Activated CD4-positive, alpha-beta memory T cell treated with anti-CD3 and anti-CD28 coated beads, Interleukin-2, amount 10 ng/mL, durations not matched to agents 7 days and 5 days (primary cell): ENCODE results near the gene RIPPLY2. TPM values are rescaled to one million over a fixed set of nuclear protein-coding genes. Genes with fewer than 3 reads are reported as not detected.
A peak's percentile ranks its signal among the peaks of the same experiment; 100 is the strongest.

ENCODE experiments used
- CTCF ChIA-PET: fragments of 350-600 bp; sonication (Branson Sonifier 250); formaldehyde crosslinking; loops from one replicate; lab custom pipeline; 2021; ENCODE audit warnings: antibody characterized with exemption, inconsistent platforms; lab: Charles Lee
- POLR2A ChIA-PET: fragments of 350-600 bp; sonication (Branson Sonifier 250); formaldehyde crosslinking; loops from one replicate; lab custom pipeline; 2021; ENCODE audit warnings: antibody characterized with exemption; lab: Charles Lee
- DNase-seq: peaks from one replicate; pipeline ENCODE4 v3.0.0-alpha.2; 2020
- H3K27ac Mint-ChIP-seq: one replicate; pipeline ENCODE4 v1.8.0; 2021; ENCODE audit warnings: mild to moderate bottlenecking, mixed read lengths
- H3K27me3 Mint-ChIP-seq: one replicate; pipeline ENCODE4 v1.8.0; 2021; ENCODE audit warnings: mixed read lengths
- H3K36me3 Mint-ChIP-seq: one replicate; pipeline ENCODE4 v1.8.0; 2021; ENCODE audit warnings: low read depth, mixed read lengths
- H3K4me1 Mint-ChIP-seq: one replicate; pipeline ENCODE4 v1.8.0; 2021; ENCODE audit warnings: mixed read lengths
- H3K4me3 Mint-ChIP-seq: one replicate; pipeline ENCODE4 v1.8.0; 2021; ENCODE audit warnings: mild to moderate bottlenecking, mixed read lengths
- H3K9me3 Mint-ChIP-seq: one replicate; pipeline ENCODE4 v1.8.0; 2021; ENCODE audit warnings: mixed read lengths
- total RNA-seq, 2 experiments: library from RNA; stranded (reverse); gene quantifications; one replicate each; pipeline ENCODE4 v1.2.3, GENCODE V29; 2021

The RIPPLY2 gene
- total RNA-seq, 2 experiments from 2014 or later: not detected

DNA sequence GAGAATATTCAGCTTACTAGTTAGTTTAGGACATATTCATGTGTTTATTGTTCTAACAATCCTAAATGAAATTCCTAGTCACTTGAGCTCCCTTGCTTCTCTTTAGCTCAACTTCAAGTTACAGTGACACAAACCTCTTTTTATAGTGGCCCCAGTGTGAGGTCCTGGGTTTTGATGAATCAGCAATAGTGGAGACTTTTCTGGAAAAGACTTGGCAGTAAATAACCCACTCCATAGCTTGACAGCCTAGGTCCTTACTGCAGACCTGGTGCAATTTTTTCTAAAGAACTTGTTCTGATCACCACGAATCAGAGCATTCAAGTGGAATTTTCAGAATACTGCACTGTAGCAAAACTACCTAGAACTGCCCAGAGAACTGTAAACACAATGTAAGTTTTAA, 6.9 kb upstream of the RIPPLY2 start:
- ChIA-PET POLR2A (no interaction called here), CTCF (no interaction called here)
- Mint-ChIP-seq H3K4me1 (no peaks in the 10 kb centered on the region), H3K27me3 (peaks cover 30% of the 10 kb centered on the region), H3K27ac (no peak overlapping the region), H3K36me3 (no peaks in the 10 kb centered on the region), H3K4me3 (no peak overlapping the region), H3K9me3 (no peaks in the 10 kb centered on the region)
- no peak for DNase-seq

DNA sequence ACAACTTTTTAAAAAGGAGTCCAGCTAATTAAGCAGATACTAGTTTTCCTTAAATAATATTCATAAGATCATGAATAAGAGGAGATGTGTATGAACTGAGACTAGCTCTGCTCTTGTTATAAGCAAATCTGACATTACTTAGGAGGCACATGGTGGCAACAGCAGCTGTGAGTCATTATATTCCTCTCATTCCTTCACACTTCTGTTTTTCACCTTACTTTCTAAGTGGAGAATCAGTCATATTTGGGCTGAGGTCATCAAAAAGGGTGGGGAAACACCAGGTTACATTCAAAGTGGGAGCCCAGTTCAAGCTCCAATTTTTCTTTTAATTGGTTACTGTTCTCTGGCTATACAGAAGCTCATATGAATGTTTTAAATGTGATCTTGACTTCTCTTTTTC, 6.0 kb upstream of the RIPPLY2 start:
- Mint-ChIP-seq H3K4me1 (no peaks in the 10 kb centered on the region), H3K9me3 (no peaks in the 10 kb centered on the region), H3K27ac (no peak overlapping the region), H3K4me3 (no peak overlapping the region), H3K27me3 (peaks cover 35% of the 10 kb centered on the region), H3K36me3 (no peaks in the 10 kb centered on the region)
- ChIA-PET CTCF (interaction anchor here (1.1 kb wide), 1 partner anchor 13 kb away, joined by 4 read pairs; no protein-coding TSS in a partner anchor), POLR2A (no interaction called here)
- DNase-seq: no peak

DNA sequence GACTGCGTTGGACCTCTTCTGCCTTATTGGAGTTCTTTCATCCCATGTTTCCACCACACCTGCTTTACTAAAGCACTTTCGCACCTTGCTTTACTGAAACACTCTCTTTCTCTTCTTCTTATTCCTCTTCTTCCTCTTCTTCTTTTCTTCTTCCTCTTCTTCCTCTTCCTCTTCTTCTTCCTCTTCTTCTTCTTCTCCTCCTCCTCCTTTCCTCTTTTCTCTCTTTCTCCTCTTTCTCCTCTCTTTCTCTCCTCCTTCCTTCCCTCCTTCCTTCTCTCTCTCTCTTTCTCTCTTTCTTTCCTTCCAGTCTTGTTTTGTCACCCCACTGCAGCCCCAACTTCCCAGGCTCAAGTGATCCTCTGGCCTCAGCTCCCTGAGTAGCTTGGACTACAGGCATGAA, 4.0 kb upstream of the RIPPLY2 start:
- CTCF ChIA-PET: no interaction called here
- Mint-ChIP-seq H3K4me3 (no peak overlapping the region), H3K27ac (no peak overlapping the region)

DNA sequence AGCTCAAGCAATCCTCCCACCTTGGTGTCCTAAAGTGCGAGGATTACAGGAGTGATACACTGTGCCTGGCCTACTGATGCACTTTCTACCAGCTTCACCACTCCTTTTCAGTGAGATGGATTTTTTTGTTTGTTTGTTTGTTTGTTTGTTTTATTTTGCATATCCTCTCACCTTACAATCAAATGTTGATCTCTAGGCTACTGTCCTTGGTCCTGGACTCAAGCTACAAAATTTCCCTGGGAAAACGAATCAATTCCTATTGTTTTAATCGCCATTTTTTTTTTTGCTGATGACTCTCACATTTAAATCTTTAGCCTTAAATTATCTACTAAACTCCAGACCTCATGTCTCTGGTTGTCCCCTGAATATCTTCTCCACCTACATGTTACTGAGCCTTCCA, 3.5 kb upstream of the RIPPLY2 start:
- DNase-seq: no peak
- Mint-ChIP-seq H3K4me3 (no peak overlapping the region), H3K36me3 (no peaks in the 10 kb centered on the region), H3K27ac (no peak overlapping the region), H3K4me1 (peaks cover 8% of the 10 kb centered on the region), H3K27me3 (peaks cover 54% of the 10 kb centered on the region), H3K9me3 (no peaks in the 10 kb centered on the region)
- POLR2A ChIA-PET: no interaction called here
- CTCF ChIA-PET: no interaction called here

More for the DNA sequence above, 4.0 kb upstream of the RIPPLY2 start:
- H3K27me3 Mint-ChIP-seq: peaks cover 49% of the 10 kb centered on the region
- peaks cover 5% of the 10 kb centered on the region for H3K4me1 Mint-ChIP-seq
- H3K9me3 Mint-ChIP-seq: no peaks in the 10 kb centered on the region
- POLR2A ChIA-PET: no interaction called here
- no peak for DNase-seq
- H3K36me3 Mint-ChIP-seq: no peaks in the 10 kb centered on the region

DNA sequence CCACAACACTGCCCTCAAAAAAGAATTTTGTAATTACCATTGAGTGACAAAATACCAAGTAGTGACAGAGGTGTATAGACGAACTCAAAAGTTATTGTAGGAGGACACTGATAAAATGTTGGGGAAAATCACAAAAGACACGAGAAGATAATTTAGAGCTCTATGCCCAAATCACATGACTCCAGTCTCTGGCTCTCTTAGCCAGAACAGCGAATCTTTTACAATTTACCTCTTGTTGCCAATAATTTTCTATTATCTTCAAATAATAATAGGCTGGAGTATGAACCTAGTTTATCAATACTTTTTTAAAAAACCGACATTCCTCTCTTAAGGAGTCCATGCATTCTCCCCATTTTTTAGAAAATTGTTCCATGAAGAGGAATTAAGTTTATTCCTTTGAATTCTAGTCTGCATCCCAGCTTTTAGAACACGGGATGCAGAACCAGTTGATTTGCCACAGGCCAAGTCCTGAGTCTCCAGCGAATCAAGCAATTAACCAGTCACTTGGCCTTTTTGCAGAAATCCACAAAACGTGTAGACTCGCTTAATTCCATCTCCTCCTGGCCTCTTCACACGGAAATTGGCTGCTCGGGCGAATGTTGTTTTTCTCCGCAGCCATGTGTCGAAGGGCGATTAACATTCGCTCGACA, 507 bp upstream of the RIPPLY2 start:
- Mint-ChIP-seq H3K4me3 (peak overlapping the region; percentile 26), H3K36me3 (no peaks in the 10 kb centered on the region), H3K9me3 (no peaks in the 10 kb centered on the region), H3K4me1 (peaks cover 8% of the 10 kb centered on the region), H3K27ac (no peak overlapping the region), H3K27me3 (peaks cover 63% of the 10 kb centered on the region)
- no peak for DNase-seq
- ChIA-PET CTCF (no interaction called here), POLR2A (no interaction called here)

DNA sequence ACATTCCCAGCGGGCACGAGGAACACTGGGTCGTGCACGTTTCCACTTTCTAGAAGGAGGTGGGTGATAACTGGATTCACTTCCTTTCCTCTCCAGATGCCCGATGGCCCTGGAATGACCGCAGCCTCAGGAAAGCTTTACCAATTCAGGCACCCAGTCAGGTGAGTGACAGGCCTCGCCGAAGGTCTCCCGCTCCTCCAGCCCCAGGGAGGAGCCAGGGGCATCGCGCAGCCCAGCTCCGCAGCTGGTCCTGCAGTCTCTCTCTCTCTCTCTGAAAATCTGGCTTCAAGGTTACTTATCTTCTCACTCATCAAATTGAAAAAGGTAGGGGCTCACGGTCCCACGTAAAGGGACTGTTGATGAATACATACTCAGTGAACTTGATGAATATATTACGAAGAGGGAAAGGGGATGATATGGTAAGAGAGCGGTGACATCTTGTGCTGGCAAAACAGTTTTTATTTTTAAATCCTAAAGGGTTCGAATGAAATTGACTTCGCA, 891 bp downstream of the RIPPLY2 start:
- Mint-ChIP-seq H3K9me3 (no peaks in the 10 kb centered on the region), H3K4me1 (peaks cover 10% of the 10 kb centered on the region), H3K4me3 (no peak overlapping the region), H3K36me3 (no peaks in the 10 kb centered on the region), H3K27ac (no peak overlapping the region), H3K27me3 (peaks cover 54% of the 10 kb centered on the region)
- ChIA-PET POLR2A (no interaction called here), CTCF (no interaction called here)
- no peak for DNase-seq

DNA sequence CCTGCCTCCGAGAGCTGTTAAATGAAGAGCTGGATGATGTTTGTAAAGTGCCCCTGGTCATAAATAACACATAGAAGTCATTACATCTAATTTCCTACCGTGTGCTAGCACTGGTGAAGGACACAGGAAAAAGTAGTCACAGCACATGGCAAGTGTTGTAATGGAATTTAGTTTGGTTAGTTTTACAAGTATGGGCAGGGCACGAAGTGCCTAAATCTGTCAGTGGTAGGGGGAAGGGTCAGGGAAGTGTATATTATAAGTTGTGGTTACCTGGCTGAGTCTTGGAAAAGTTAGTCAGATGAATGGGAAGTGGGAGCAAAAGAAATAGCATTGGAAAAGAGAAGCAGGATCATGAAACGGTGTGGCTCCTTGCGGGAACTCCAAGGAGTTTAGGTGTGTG, 1.6 kb downstream of the RIPPLY2 start:
- Mint-ChIP-seq H3K27me3 (peaks cover 49% of the 10 kb centered on the region), H3K4me3 (no peak overlapping the region)
- CTCF ChIA-PET: no interaction called here

DNA sequence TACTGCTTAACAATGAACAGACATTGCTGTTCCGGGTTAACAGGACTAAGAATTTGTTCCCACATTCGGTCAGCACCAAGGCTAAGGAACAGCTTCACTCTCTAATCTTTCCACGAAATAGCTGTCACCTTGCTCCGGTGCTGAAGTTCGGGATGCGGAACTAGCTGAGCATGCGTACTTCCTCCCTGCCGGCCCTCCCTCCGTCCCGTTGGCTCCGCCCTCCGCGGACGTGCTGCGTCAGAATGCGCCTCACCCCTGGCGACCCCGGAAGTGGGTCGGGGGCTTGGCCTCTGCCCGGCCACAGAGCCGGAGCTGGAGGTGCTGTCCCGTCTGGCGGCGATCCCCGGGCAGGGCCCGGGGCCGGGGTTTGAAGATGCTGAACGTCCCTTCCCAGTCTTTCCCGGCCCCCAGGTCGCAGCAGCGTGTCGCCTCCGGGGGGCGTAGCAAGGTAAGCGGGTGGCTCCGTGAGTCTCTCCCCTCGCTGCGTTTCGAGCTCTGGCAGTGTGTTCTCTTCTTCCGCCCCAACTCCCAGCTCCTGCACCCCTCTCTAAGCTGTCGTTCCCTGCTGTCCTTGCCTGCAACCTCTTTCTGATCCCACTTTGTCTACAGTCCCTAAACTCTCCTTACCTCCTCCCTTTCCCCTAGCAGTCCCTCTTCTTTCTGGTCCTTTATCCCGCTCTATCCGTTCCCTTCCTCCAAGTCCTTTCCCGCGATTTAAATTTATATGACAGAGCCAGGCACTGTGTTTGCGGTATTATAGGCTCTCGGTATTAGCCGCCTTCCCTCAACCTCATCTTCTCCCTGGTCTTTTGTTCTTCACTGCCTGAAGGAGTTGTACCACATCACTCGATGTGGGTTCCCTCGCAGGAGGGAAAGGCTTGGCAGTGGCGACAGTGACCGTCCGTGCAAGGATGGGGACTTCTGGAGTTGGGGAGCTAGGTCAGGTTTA, 6.5 kb downstream of the RIPPLY2 start, which contains the start of gene CYB5R4:
TSS of gene CYB5R4 (plus strand) at position 280 of the 949 bp plus-strand sequence. CDS start at position 374, 94 bp downstream.
- no peaks in the 10 kb centered on the region for H3K9me3 Mint-ChIP-seq
- ChIA-PET POLR2A (interaction anchor here (0.6 to 1.9 kb wide), 3 partner anchors 10 to 1810 kb away, joined by 3 to 6 read pairs (median 3); no protein-coding TSS in a partner anchor), CTCF (interaction anchor here (0.8 to 2.9 kb wide), 10 partner anchors 10 to 795 kb away, joined by 3 to 20 read pairs (median 4); partner anchors contain the start of genes CEP162 and UBE3D)
- H3K27ac Mint-ChIP-seq: peak within 1 kb of the TSS; percentile 79
- DNase-seq: peak; percentile 95
- H3K27me3 Mint-ChIP-seq: peaks cover 13% of the 10 kb centered on the region
- H3K36me3 Mint-ChIP-seq: peaks cover 7% of the 10 kb centered on the region
- peak within 1 kb of the TSS; percentile 100 for H3K4me3 Mint-ChIP-seq
- peaks cover 28% of the 10 kb centered on the region for H3K4me1 Mint-ChIP-seq

More for the DNA sequence above, 1.6 kb downstream of the RIPPLY2 start:
- no peak for DNase-seq
- no peak overlapping the region for H3K27ac Mint-ChIP-seq
- no peaks in the 10 kb centered on the region for H3K36me3 Mint-ChIP-seq
- POLR2A ChIA-PET: no interaction called here
- no peaks in the 10 kb centered on the region for H3K9me3 Mint-ChIP-seq
- peaks cover 15% of the 10 kb centered on the region for H3K4me1 Mint-ChIP-seq

DNA sequence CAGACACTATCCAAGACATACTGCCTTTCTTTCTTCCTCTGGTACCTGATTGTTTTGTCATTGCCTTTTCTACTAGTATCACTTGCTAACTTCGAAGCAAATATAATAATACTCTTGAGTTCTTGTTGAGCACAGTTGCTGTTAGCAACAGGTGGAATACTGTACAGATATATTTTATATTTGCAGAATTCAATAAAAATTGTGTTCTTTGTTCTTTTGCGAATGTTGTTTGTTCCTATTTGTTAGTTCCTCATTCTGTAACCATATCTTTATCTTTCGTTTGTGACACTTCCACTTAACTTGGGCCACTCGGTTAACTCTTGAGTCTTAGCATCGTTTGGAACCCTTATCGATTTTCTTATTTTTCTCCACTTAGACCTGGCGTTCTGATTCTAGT, 7.2 kb downstream of the RIPPLY2 start:
- no peak for DNase-seq
- Mint-ChIP-seq H3K9me3 (no peaks in the 10 kb centered on the region), H3K4me1 (peaks cover 28% of the 10 kb centered on the region), H3K4me3 (peak overlapping the region; percentile 100), H3K36me3 (peaks cover 14% of the 10 kb centered on the region), H3K27ac (peak overlapping the region; percentile 79), H3K27me3 (peaks cover 6% of the 10 kb centered on the region)
- ChIA-PET POLR2A (interaction anchor here (0.6 to 1.9 kb wide), 3 partner anchors 10 to 1810 kb away, joined by 3 to 6 read pairs (median 3); no protein-coding TSS in a partner anchor), CTCF (interaction anchor here (1.1 to 2.9 kb wide), 5 partner anchors 10 to 795 kb away, joined by 3 to 20 read pairs (median 7); partner anchors contain the start of gene CEP162)

DNA sequence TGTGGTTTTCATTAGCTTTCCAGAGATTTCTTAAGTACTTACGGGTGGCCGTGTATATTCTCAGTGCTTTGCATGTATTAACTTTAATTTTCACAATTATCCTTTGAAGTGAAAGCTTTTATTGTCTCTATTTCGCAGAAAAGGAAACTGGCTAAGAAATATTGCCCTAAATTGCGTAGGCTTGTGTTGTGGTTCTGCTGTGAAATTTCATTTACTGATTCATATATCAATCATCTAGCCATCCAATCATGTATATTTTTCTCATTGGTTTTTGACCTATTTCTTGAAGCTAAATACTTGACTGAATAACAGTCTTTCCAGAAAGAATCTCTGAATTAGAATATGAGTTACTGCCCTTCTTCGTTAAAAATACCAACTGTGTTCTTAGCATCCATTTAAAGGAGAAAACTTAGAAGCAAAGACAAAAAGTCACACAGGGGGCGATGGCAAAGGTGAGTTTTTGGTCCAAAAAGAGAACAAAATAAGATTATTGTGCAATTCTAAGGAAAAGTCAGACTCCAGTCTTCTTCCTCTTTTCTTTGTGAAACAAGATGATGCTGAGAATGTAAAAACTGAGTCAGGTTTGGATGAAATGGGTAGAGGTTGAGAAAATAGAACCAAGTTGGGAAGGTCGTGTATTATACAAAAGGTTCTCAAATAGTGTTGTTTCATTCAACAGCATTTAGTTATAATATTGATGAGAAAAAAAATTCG, 7.8 kb downstream of the RIPPLY2 start:
- no peak for DNase-seq
- ChIA-PET POLR2A (interaction anchor here (1.9 kb wide), 1 partner anchor 9 kb away, joined by 6 read pairs; no protein-coding TSS in a partner anchor), CTCF (interaction anchor here (1.1 to 2.9 kb wide), 3 partner anchors 14 to 796 kb away, joined by 3 to 20 read pairs (median 4); partner anchors contain the start of gene CEP162)
- Mint-ChIP-seq H3K36me3 (peaks cover 20% of the 10 kb centered on the region), H3K27ac (peak overlapping the region; percentile 79), H3K27me3 (peaks cover 2% of the 10 kb centered on the region), H3K4me1 (peaks cover 28% of the 10 kb centered on the region), H3K9me3 (no peaks in the 10 kb centered on the region), H3K4me3 (peak overlapping the region; percentile 100)

DNA sequence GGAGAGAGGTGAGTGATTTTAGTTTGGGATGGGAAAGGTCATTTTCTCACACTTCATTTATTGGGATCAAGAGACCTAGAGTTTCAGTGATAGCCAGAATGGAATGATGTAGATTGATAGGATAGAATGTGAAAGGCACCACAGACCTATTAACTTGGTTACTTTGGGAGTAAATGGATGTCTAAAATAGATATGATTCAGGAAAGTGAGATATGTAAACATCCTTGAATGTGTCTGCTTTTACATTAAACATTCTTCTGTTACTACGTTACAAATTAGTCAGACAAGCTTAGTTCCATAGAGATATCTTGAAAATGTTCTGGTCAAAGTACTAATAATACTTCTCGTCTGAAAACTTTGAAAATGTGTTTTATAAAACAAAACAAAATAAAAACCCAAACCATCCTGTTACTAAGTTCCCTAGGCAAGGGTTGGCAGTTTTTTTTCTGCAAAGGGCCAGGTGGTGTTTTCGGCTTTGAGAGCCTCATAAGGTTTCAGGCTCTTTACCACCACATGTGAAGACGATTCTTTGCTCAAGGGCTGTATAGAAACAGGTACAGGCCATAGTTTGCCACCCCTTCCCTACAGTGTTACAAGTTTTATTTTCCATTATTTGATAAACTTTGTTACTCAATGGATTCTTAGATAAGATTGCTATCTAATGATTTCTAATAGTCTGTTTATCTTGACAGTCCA, 9.8 kb downstream of the RIPPLY2 start:
- Mint-ChIP-seq H3K36me3 (peaks cover 39% of the 10 kb centered on the region), H3K27me3 (no peaks in the 10 kb centered on the region), H3K4me3 (no peak overlapping the region), H3K27ac (no peak overlapping the region), H3K9me3 (peaks cover 12% of the 10 kb centered on the region), H3K4me1 (peaks cover 28% of the 10 kb centered on the region)
- ChIA-PET CTCF (no interaction called here), POLR2A (no interaction called here)
- DNase-seq: no peak

DNA sequence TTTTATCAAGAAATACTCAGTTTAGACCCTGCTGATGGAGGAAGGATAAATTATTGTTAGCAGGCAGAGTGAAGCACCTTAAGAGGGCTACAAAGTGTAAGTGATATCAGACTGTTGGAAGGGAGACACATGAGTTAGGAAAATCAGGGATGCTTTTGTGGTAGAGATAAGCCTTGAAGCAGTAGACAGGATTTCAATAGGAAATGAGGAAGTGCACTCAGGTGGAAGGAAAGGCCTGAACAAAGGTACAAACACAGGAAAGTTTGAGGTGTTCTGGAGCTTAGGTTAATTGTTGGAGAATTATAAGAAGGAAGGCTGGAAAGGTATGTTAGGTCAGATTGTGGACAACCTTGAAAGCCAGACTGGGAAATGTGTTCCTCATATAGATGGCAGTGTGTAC, 13.9 kb downstream of the RIPPLY2 start:
- Mint-ChIP-seq H3K4me3 (no peak overlapping the region), H3K4me1 (peaks cover 5% of the 10 kb centered on the region), H3K9me3 (peaks cover 15% of the 10 kb centered on the region), H3K27me3 (no peaks in the 10 kb centered on the region), H3K27ac (no peak overlapping the region), H3K36me3 (peaks cover 63% of the 10 kb centered on the region)
- POLR2A ChIA-PET: no interaction called here
- no peak for DNase-seq
- CTCF ChIA-PET: no interaction called here
